ENCODE measurements around the gene TNIK. TPM values are rescaled to one million over a fixed set of nuclear protein-coding genes. Genes with fewer than 3 reads are reported as not detected.

TNIK gene
- total RNA-seq, 1 donor from 2014 or later, result 1.5 TPM

- no peaks in the 10 kb centered on the region for H3K36me3 Mint-ChIP-seq (ENCODE audit: unreplicated experiment)
- H3K27me3 Mint-ChIP-seq (ENCODE audit: unreplicated experiment), result peaks cover 4% of the 10 kb centered on the region
- no peak for TF ChIP-seq CTCF (IDR thresholded peaks at IDR 0.05; ENCODE audit: partially characterized antibody, unreplicated experiment)
- H3K4me3 Mint-ChIP-seq (ENCODE audit: unreplicated experiment), result no peak overlapping the region
- no peak overlapping the region for H3K27ac Mint-ChIP-seq (ENCODE audit: unreplicated experiment)
- peaks cover 3% of the 10 kb centered on the region for H3K9me3 Mint-ChIP-seq (ENCODE audit: unreplicated experiment)
- H3K4me1 Mint-ChIP-seq (ENCODE audit: low read depth, unreplicated experiment), result peaks cover 1% of the 10 kb centered on the region
- no peak for DNase-seq
These were observed 322.2 kb downstream of the TNIK start for GRCh38 chr3:171138027-171138426.

GRCh38 chr3:171135549-171135948, 324.7 kb downstream of the TNIK start:
- H3K9me3 Mint-ChIP-seq (ENCODE audit: unreplicated experiment), result peaks cover 3% of the 10 kb centered on the region
- no peak for DNase-seq
- no peak for TF ChIP-seq CTCF (IDR thresholded peaks at IDR 0.05; ENCODE audit: partially characterized antibody, unreplicated experiment)
- no peak overlapping the region for H3K4me3 Mint-ChIP-seq (ENCODE audit: unreplicated experiment)
- H3K36me3 Mint-ChIP-seq (ENCODE audit: unreplicated experiment), result no peaks in the 10 kb centered on the region
- H3K4me1 Mint-ChIP-seq (ENCODE audit: low read depth, unreplicated experiment), result no peaks in the 10 kb centered on the region
- peaks cover 4% of the 10 kb centered on the region for H3K27me3 Mint-ChIP-seq (ENCODE audit: unreplicated experiment)
- H3K27ac Mint-ChIP-seq (ENCODE audit: unreplicated experiment), result no peak overlapping the region

- H3K27ac Mint-ChIP-seq (ENCODE audit: unreplicated experiment), result no peak overlapping the region
- DNase-seq, result no peak
- H3K4me3 Mint-ChIP-seq (ENCODE audit: unreplicated experiment), result no peak overlapping the region
- peaks cover 1% of the 10 kb centered on the region for H3K27me3 Mint-ChIP-seq (ENCODE audit: unreplicated experiment)
- H3K36me3 Mint-ChIP-seq (ENCODE audit: unreplicated experiment), result no peaks in the 10 kb centered on the region
- H3K4me1 Mint-ChIP-seq (ENCODE audit: low read depth, unreplicated experiment), result no peaks in the 10 kb centered on the region
- TF ChIP-seq CTCF (IDR thresholded peaks at IDR 0.05; ENCODE audit: partially characterized antibody, unreplicated experiment), result no peak
- peaks cover 3% of the 10 kb centered on the region for H3K9me3 Mint-ChIP-seq (ENCODE audit: unreplicated experiment)
These were observed 326.2 kb downstream of the TNIK start for GRCh38 chr3:171133796-171134569.

GRCh38 chr3:171133337-171133736, 326.9 kb downstream of the TNIK start:
- Mint-ChIP-seq H3K4me3 (ENCODE audit: unreplicated experiment) (no peak overlapping the region), H3K9me3 (ENCODE audit: unreplicated experiment) (peaks cover 3% of the 10 kb centered on the region), H3K36me3 (ENCODE audit: unreplicated experiment) (no peaks in the 10 kb centered on the region), H3K27me3 (ENCODE audit: unreplicated experiment) (peaks cover 1% of the 10 kb centered on the region), H3K27ac (ENCODE audit: unreplicated experiment) (no peak overlapping the region), H3K4me1 (ENCODE audit: low read depth, unreplicated experiment) (no peaks in the 10 kb centered on the region)
- no peak for TF ChIP-seq CTCF (IDR thresholded peaks at IDR 0.05; ENCODE audit: partially characterized antibody, unreplicated experiment)
- DNase-seq, result no peak

GRCh38 chr3:171132873-171133272, 327.3 kb downstream of the TNIK start:
- Mint-ChIP-seq H3K36me3 (ENCODE audit: unreplicated experiment) (no peaks in the 10 kb centered on the region), H3K9me3 (ENCODE audit: unreplicated experiment) (peaks cover 3% of the 10 kb centered on the region), H3K4me3 (ENCODE audit: unreplicated experiment) (no peak overlapping the region), H3K4me1 (ENCODE audit: low read depth, unreplicated experiment) (no peaks in the 10 kb centered on the region), H3K27ac (ENCODE audit: unreplicated experiment) (no peak overlapping the region), H3K27me3 (ENCODE audit: unreplicated experiment) (peaks cover 1% of the 10 kb centered on the region)
- no peak for DNase-seq
- no peak for TF ChIP-seq CTCF (IDR thresholded peaks at IDR 0.05; ENCODE audit: partially characterized antibody, unreplicated experiment)

Data from glutamatergic neuron (in vitro differentiated cells).